CD4-positive, alpha-beta T cell treated with Interleukin-1 beta for 1 hour (primary cell): ENCODE data around the gene IPPK.
"Not testable (repeated sequence)": the region's sequence is repeated elsewhere in the genome, so short reads cannot be mapped to it uniquely, and the experiment has no call there.

ENCODE experiments used
- DNase-seq, 2 donors: peaks; one replicate each; pipeline ENCODE4 v3.0.0-alpha.2; 2020 to 2022

The IPPK gene

DNA sequence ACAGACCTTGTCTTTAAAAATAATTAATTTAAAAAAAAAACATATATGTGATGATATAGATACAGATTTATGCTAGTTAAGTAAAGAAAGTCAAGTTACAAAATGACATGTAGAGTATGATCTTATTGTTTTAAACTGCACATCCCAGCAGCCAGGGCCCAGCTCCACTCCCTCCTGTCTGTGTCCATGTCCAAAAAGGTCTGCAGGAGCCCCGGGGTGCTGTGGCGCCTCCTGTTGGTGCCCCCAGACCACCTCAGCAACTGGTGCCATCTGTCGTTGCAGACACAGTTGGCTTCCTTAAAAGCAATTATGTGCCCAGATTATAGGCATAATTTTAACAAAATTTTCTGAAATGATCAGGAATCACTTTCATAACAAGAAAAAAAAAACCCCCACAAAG is 33.3 kb downstream of the IPPK start:
- DNase-seq, result no peak

DNA sequence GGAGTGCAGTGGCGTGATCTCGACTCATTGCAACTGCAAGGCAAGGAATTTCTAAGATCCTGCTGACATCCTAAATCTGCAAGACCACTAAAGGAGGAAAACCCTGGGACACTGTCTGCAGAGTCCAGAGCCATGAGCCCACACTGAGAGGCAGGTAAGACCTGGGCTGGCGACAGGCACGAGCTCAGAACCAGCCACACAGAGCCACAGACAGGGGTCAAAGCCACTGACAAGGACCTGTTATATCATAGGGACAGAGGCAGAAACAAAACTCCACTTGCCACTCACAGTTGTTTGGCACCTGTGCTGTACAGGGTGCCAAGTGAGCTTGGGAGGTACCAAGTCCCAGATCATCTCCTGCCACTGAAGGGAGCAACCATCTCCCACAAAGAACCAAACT is 34.2 kb downstream of the IPPK start:
- no peak for DNase-seq

DNA sequence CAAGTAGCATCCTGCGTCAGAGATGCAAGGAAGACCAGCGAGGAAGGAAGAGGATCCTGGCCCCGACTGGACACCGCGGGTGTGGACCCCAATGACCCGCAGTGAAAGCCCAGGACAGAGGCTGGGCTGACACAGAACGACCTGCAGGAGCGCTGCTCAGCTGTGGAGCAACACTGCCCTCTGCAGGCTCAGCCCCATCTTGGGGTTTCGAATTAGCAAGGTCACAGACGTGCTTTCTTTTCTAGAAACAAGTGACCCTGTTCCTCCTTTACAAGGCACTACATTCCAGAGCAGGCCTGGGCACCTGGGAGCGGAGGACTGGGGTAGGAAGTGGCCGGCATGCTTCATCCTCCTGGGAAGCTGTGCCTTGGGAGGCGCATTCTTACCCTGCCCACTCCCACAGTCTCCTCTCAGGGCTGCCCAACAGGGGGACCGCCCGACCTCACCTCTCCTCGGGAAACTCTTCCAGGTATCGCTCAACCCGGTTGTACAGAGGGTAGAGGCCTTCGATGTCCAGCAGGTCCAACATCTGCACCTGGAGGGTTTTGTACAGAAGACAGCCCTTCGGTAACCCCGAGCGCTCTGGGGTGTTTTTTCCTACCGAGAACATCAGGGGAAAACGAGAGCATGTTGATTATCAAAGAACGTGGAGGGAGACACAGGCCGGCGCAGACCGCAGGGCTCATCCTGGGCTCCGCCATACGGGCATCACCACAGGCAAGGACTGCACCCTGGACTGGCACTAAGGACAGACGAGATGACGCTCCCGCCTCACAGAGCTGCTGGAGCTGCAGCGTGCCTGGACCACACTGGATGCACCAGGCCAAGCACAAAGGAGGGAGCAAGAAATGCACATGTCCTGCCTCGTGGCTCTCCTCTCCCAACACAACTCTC is 35.0 kb downstream of the IPPK start:
- DNase-seq, result peak; percentile 53 to 58

DNA sequence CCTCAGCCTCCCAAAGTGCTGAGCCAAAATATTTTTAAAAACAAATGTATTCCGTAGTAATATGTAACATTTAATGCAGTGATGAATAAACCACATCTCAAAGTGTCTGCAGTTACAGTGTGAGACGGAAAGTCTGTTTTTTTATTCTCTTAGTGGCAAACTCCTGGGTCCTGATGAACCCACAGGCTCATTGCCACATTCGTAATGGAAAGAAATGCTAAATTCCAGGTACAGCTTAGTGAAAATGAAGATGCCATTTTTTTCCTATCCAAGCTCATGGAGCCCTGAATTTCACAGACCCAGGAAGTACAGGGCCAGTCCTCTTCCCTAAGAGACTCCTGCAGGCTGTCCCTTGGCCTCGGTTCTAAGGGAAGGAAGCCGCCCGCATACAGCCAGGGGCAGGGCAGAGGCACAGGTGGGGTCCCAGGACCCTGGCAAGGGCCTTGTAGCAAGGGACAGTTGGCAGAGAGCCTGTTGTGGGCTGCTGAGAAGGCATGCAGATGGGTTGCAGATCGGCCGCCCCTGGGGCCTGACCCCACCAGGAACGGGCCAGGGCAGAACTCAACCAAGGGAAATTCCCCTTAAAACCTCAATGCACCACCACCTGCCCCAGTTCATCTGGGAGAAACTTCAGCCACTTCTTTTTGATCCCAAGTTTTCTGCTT is 36.2 kb downstream of the IPPK start:
- no peak for DNase-seq

DNA sequence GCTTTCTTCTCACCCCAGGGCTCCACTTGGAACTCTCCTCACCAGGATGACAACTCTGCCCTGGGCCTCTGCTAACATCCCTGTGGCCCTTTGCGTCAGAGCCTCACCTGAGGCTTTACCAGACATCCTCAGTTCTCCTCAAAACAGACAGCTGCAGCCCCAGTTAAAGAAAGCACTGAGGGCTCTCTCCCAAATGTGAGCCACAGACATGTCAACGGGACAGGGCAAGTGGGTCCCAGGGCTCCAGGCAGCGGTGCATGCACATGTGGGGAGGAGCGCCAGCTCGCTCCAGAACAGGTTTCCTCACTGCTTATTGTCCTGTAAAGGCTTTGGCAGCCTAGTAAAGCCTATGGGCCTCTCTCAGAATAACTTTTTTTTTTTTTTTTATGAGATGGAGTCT is 37.3 kb downstream of the IPPK start:
- no peak for DNase-seq

DNA sequence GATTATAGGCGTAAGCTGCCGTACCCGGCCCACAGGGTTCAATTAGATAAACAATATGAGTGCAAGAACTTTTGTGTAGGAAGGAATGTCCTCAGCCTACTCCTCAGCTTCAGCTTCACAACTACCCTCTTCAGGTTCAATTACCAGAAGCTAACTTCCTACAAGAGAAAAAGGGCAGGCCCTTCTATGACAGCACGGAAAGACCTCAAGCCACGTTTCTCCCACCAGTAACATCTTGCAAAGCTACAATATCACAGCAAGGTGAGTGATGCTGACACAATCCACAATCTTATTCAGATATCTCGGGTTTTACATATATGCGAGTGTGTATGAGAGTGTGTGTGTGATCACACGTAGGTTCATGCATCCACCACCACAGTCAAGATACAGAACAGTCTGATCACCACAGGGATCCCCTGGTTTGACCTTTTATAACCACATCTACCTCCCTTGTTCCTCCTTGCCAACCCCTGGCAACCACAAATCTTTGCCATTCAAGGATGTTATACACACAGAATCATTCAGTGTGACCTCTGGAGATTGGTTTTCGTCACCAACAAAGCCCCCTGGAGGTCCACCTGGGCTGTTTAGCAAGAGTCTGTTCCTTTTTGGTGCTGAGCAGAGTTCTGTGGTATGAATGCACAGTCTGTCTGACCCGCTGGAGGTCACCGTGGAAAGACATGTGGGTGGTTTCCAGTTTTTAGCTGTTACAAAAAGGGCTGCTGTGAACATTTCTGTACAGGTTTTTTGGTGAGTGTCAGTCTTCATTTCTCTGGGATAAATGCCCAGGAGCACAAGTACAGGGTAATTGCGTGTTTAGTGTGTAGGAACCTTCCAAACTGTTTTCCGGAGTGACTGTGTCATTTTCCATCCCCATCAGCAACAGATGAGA is 38.2 kb downstream of the IPPK start:
- no peak for DNase-seq

DNA sequence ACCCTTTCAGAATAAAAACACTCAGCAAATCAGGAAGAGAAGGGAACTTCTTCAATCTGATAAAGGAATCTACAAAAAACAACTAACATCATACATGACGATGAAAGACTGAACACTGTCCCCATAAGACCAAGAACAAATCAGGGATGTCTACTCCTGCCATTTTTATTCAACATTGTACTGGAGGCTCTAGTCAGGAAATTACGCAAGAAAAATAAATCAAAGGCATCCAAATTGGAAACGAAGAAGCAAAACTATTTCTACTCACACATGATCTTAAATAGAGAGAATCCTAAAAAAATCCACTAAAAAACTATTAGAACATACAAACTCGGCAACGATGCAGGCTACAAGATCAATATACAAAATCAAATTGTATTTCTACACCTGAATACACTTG is 42.3 kb downstream of the IPPK start:
- no peak for DNase-seq

DNA sequence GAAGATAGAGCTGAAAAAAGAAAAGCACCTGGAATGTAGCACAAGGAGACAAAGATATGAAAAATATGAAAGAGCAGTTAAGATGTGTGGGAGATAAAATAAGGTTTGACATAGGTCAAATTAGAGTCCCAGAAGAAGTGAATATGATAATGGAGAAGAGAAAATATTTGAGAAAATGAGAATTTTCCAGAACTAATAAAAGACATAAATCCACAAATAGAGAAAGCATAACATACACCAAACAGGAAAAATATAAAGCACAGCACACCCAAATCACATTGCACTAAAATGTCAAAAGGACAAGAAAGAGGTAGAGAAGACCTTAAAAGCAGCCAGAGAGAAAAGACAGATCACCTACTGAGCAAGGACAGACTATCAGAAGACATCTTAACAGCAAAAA is 43.4 kb downstream of the IPPK start:
- DNase-seq, result no peak

DNA sequence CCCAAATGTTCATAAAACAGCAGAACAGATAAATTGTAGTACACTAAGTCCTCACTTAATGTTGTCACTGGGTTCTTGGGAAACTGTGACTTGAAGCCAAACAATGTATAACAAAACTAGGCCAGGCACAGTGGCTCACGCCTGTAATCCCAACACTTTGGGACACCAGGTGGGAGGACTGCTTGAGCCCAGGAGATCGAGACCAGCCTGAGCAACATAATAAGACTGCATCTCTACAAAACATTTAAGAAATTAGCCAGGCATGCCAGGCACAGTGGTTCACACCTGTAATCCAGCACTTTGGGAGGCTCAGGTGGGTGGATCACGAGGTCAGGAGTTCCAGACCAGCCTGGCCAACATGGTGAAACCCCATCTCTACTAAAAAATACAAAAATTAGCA is 46.0 kb downstream of the IPPK start:
- not testable (repeated sequence) for DNase-seq

DNA sequence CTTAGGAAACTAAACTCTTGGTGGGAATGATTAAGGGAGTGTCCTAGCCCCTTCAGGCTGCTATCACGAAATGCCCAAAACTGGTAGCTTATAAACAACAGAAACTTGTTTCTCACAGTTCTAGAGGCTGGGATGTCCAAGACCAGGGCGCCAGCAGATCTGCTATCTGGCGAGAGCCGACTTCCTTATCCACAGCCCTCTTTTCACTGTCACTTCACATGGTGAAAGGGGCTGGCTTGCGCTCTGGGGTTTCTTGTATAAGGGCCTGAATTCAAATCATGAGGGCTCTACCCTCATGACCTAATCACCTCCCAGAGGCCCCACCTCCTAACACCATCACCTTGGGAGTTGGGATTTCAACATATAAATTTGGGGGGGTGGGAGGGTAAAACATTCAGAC is 49.1 kb downstream of the IPPK start:
- no peak for DNase-seq

DNA sequence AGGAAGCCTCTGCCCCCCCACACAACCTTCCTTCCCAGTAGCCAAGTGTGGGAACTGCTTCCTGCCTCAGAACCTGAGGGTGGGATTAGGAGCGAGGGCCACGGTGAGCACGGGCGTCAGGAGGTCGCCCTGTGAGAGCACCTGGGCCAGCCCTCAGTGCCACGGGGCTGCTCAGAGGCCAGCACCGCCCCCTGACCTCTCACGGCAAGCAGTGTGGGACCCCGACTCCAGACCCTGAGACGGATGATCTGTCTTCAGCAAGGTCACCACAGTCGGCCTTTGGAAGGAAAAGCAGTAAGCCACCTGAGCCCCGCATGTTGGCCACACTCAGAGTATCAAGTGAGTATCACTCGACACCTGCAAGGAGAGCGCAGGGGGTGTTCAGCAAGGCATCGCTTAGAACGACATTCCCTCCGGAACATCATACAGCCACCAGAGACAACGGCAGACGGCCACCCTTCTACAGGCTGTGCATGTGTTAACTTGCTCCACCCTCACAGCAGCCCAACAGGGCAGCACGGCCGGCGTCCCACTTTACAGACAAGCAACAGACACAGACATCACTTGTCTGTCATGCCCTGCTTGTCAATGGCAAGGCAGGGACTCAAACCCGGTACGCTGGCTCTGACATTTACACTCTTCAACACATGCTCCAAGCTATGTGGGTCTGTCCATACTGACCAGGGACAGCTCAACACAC is 50.2 kb downstream of the IPPK start:
- DNase-seq, result no peak

DNA sequence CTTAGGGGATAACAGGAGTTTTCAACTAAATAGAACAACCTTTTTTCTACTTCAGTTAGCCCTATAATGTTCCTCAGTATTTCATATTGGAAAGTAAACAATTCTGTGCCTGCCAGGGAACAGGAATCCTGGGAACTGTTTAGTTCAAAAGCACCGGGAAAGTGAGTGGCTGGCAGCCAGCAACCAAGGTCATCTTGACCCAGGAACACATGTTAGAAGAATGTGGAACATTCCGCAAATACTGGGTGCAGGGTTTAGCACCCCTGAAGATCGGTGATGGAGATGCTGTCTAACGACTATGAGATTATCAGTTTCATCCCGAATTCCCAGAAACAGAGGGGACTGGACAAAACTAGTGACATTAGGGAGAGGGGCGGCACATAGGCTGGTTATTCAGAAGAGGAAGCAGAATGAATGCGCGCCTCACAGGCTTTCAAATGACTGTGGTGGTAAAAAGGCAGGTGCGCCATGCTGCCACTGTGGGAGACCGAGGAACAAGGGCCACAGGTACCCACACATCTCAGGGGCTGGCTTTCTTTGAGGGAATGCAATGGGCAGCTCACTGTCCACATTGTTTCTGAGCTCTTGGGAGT is 51.2 kb downstream of the IPPK start:
- DNase-seq, result no peak

DNA sequence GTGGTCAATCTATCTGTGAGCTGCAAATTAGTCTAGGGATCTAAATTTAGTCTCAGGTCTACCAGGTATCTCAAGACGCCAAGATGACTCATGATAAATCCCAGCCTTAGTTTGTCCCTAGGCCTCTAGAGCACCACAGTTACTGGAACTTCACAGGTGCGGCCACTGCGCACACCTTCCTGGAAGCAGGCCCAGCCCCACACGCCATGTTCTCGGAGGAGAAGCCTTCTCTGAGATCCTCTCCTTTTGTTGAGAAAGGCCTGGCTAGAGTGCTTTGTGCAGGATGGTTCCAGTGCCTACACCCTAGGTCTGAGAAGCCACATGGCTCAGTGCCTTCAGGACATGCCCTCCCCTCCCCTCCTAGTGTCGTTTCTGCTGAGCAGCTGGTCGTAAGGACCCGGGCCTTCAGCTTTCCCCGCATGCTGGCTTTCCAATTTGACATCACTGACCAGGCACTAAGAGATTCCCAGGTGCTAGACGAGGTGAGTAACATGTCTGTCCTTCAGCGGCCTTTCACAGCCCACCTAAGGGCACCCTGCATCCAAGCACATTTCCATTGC is 51.9 kb downstream of the IPPK start:
- DNase-seq, result no peak

DNA sequence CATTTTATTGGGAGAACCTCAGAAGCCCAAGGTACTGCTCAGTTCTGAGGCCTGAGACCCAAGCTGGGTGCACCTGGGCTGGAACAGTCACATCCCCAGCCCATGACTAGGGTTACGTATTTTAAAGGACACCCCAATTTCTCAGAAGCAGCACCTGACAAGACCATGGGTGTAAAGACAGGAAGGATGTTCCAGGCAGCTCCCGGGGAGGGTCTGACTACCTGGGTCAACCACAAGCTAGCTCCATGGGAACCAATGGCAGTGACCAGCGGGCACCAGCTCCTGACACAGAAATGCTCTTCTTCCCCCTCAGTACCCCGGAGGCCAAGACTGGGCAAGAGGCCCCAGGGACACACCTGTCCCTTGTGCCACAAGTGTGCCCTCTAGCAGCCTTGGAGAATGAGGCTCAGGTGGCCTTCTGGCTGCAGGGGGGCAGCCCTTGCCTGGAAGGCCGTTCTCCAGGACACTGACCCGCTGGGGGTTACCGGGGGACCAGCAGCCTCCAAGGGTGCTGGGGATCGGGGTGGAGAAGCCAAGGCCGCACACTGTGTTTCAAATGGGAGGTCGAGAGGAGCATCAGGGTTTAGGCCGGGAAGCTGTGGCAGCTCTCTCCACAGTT is 52.6 kb downstream of the IPPK start:
- DNase-seq, result no peak

DNA sequence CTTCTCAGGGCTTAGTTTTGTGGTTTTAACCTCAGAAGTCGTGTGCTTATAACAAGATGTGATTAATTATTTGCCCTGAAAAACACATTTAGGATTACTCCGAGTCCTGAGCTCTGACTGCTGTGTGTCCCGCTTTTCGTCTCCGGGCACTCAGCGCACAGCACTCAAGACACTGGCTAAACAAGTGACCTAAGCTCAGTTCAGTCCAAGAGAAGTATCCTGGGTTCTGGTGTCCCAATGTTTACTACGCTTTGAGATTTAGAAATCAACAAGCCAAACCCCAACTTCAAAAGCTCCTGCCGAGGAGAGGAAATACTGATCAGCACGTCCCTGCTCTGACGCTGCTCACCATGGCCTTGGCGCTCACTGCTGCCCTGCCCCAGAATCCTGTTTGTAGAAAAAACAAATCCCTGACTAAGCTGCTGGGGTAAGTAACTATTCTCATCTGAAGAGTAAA is 53.2 kb downstream of the IPPK start:
- DNase-seq, result no peak

DNA sequence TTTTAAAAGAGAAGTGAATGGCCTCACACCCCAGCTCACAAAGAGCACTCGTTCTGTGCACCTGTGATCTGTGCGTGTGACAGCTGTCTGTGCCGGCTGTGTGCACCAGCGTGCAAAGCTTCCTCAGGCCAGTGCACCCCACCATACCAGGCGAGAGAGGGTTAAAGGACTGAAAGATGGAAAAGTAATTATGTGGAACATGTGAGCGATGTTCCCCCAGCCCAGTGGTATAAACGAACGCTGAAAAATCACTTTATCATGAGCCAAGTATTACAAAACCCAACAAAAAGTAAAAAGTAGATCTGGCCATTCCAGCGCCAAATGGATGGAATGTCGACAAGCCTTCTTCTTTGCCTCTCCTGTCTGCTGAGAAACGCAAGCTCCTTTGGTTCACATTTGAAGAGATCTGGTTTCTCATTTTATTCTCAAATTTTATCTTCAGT is 53.7 kb downstream of the IPPK start:
- no peak for DNase-seq

DNA sequence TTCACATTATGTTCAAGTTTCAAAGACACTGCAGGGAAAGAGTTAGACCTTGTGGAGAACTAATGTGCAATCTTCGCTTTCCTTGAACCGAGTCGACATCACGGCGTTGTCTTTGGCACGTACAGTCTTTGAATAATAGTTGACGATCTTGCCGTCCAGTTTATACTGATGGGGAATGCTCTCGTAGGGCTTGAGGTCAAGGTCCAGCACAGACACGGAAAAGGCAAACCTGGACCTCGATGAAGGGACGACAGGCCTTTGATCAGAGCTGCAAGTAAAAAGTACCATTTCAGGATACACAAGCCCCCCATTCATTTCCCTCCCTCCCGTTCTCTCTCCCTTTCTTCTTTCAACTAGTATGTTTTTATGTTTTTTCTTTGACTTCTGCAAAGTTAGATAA is 54.1 kb downstream of the IPPK start:
- no peak for DNase-seq

DNA sequence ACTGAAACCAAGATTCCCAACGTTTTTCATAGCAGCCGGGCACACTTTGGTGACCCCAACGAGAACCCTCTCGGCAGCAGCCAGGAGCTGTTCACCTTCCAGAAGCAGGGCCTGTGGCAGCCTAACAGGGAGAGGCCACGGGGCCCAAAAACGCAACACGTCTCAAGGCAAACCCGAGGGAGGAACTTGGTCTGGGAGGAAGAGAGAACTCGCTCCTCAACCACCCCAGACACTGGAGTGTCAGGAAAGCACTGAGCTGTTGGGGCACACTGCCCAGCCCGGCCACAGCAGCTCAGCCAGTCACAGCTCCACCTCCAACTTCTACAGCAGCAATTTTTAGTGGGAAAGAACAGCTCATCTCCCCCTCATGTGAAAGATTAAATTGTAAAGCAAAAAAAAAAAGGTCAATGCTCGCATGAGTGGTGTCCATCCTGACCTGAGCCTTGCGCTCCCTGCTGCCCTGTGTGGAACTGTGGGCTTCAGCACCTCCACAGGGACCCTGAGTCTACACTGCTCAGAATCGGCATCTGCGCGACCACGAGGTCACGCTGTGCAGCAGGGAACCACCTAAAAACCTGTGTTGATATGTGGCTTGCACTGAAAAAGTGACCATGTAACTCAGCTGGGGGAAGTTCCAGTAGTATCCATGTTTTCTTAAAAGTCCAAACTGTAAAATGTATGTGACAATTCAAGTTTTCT is 55.0 kb downstream of the IPPK start:
- no peak for DNase-seq

DNA sequence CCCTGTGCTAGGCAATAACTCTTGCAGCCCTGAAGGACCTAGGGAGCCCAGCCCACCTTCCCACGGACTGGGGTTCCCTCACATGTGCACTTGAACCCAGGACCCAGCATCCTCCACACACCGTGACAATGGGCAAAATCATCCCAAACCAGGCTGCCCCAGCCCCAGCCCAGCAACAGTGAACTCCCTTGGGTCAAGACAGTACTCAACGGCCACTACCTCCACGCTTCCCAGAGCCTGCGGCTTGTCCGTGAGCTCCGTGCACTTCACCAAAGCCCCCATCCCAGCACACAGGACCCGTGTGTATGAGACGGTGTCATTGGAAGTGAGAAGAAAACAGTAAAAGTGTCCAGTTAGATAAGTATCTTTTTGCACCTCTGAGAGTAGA is 55.8 kb downstream of the IPPK start:
- no peak for DNase-seq

DNA sequence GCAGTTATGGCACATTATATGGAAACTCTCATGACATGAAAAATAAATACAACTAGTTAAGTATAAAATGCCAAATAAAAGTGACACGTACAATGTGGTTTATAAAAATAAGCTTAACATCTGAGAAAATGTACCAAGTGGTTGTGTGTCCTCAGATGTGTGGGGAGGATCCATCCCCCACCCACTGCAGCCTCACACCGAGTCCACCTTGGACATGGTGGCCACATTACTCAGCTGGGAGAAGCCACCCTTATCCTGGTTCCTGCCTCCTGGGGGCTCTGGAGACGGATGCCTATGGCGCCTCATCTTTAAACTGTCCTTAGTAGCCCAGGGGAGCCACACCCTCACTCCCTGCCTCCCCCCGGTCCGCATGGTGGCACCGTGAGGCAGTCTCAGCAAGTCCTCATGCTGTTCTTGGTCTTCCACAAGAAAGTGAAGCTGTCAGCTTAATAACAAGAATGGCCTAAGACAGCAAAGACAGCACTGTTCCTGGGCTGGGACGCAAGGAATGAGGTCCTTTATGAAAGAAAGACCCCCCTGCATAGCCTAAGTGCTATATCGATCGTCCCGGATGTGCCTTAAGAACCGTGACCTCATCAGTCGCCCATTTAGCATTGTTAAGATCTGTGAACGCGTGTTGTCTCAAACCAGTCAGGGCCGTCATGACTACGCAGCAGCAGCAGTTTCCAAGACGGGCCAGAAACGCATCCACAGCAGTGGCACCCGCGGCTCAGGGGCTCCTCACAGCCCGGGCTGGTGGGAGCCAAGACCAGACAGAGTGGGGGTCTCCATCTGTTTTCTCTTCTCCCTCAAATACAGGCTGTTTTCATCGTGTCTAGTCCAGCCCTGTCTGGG is 56.4 kb downstream of the IPPK start:
- no peak for DNase-seq
